WERI-Rb-1 (cell line): ENCODE measurements around the gene TUBA8.

Source experiments
- DNase-seq: peaks from one replicate; pipeline ENCODE4 v3.0.0-alpha.2; 2020
- H3K27ac ChIP-seq: fragments of 250-450 bp; sonication (Bioruptor Pico); 2 replicates; pipeline ENCODE4 v1.5.1; 2020; ENCODE audit warnings: mild to moderate bottlenecking, moderate library complexity
- H3K27me3 ChIP-seq: fragments of 250-450 bp; sonication (Bioruptor Pico); 2 replicates; pipeline ENCODE4 v1.5.1; 2021; ENCODE audit warnings: mild to moderate bottlenecking, low read depth, moderate library complexity; ENCODE audit not compliant: insufficient read depth, severe bottlenecking
- H3K36me3 ChIP-seq: fragments of 250-450 bp; sonication (Bioruptor Pico); 2 replicates; pipeline ENCODE4 v1.5.1; 2020; ENCODE audit warnings: mild to moderate bottlenecking, moderate library complexity
- H3K4me3 ChIP-seq: 2 replicates; pipeline ENCODE4 v1.5.1; 2011; ENCODE audit warnings: low read depth, mild to moderate bottlenecking, control low read depth, low read length
- H3K9me3 ChIP-seq: fragments of 250-450 bp; sonication (Bioruptor Pico); 2 replicates; pipeline ENCODE4 v1.5.1; 2021; ENCODE audit warnings: mild to moderate bottlenecking, moderate library complexity; ENCODE audit not compliant: severe bottlenecking
- CTCF ChIP-seq: IDR thresholded peaks from 2 replicates; pipeline ENCODE4 v1.5.1; 2011; ENCODE audit warnings: low read depth, mild to moderate bottlenecking, control low read depth, inconsistent platforms, low read length

TUBA8 gene

GRCh38 chr22:18115906-18116371 is 5.3 kb downstream of the TUBA8 start:
- Histone ChIP-seq H3K36me3 (no peaks in the 10 kb centered on the region), H3K9me3 (no peaks in the 10 kb centered on the region), H3K27me3 (peaks cover 2% of the 10 kb centered on the region), H3K27ac (no peak overlapping the region), H3K4me3 (no peak overlapping the region)
- TF ChIP-seq CTCF, result no peak
- no peak for DNase-seq

GRCh38 chr22:18116634-18117033 is 6.0 kb downstream of the TUBA8 start:
- TF ChIP-seq CTCF, result no peak
- no peaks in the 10 kb centered on the region for H3K27me3 ChIP-seq
- no peak overlapping the region for H3K27ac ChIP-seq
- no peak overlapping the region for H3K4me3 ChIP-seq
- no peaks in the 10 kb centered on the region for H3K9me3 ChIP-seq
- no peak for DNase-seq
- no peaks in the 10 kb centered on the region for H3K36me3 ChIP-seq

- Histone ChIP-seq H3K4me3 (no peak overlapping the region), H3K9me3 (no peaks in the 10 kb centered on the region), H3K27me3 (no peaks in the 10 kb centered on the region), H3K27ac (no peak overlapping the region), H3K36me3 (no peaks in the 10 kb centered on the region)
- no peak for TF ChIP-seq CTCF
- no peak for DNase-seq
Measured at GRCh38 chr22:18118345-18118915, 7.8 kb downstream of the TUBA8 start.

GRCh38 chr22:18119409-18120110 is 9.0 kb downstream of the TUBA8 start:
- Histone ChIP-seq H3K27ac (no peak overlapping the region), H3K36me3 (no peaks in the 10 kb centered on the region), H3K4me3 (no peak overlapping the region), H3K9me3 (no peaks in the 10 kb centered on the region), H3K27me3 (no peaks in the 10 kb centered on the region)
- no peak for DNase-seq
- TF ChIP-seq CTCF, result no peak

GRCh38 chr22:18120857-18121256 is 10.2 kb downstream of the TUBA8 start:
- H3K27me3 ChIP-seq, result no peaks in the 10 kb centered on the region
- H3K4me3 ChIP-seq, result no peak overlapping the region
- TF ChIP-seq CTCF, result no peak
- H3K36me3 ChIP-seq, result no peaks in the 10 kb centered on the region
- no peak overlapping the region for H3K27ac ChIP-seq
- H3K9me3 ChIP-seq, result no peaks in the 10 kb centered on the region
- DNase-seq, result no peak
